ENCODE measurements around the gene OPCML.

The OPCML gene

GRCh38 chr11:132653237-132653636, 879.1 kb downstream of the OPCML start:
- no peak for TF ChIP-seq CTCF (IDR thresholded peaks at IDR 0.05; ENCODE audit: low read length)
- TF ChIP-seq EZH2 (IDR thresholded peaks at IDR 0.05; ENCODE audit: borderline replicate concordance, low read length), result no peak
- H3K27me3 ChIP-seq (ENCODE audit: insufficient read depth, low read length), result no peaks in the 10 kb centered on the region

GRCh38 chr11:132650969-132651720, 881.2 kb downstream of the OPCML start:
- Histone ChIP-seq H3K4me1 (ENCODE audit: insufficient read depth, low read length, severe bottlenecking) (no peaks in the 10 kb centered on the region), H4K20me1 (ENCODE audit: insufficient read depth, low read length) (no peaks in the 10 kb centered on the region), H3K9me3 (ENCODE audit: low read length) (no peaks in the 10 kb centered on the region), H3K9me2 (ENCODE audit: low read depth, low read length) (no peaks in the 10 kb centered on the region), H3K4me3 (ENCODE audit: low read depth, low read length, poor library complexity, severe bottlenecking) (no peak overlapping the region), H3K36me3 (ENCODE audit: insufficient read depth, low read length) (no peaks in the 10 kb centered on the region), H3K9ac (ENCODE audit: low read length) (no peak overlapping the region), H2AFZ (ENCODE audit: low read length) (no peak overlapping the region), H3K27ac (ENCODE audit: low read depth, low read length, poor library complexity, severe bottlenecking) (no peak overlapping the region), H3K27me3 (ENCODE audit: insufficient read depth, low read length) (no peaks in the 10 kb centered on the region), H3K79me2 (ENCODE audit: insufficient read depth, low read length) (no peaks in the 10 kb centered on the region), H3F3A (ENCODE audit: insufficient read depth, low read length) (no peaks in the 10 kb centered on the region), H3K4me2 (ENCODE audit: low read length) (no peak overlapping the region)
- TF ChIP-seq CTCF (IDR thresholded peaks at IDR 0.05; ENCODE audit: low read length) (no peak), EZH2 (IDR thresholded peaks at IDR 0.05; ENCODE audit: borderline replicate concordance, low read length) (no peak)

More at GRCh38 chr11:132653237-132653636, 879.1 kb downstream of the OPCML start:
- Histone ChIP-seq H4K20me1 (ENCODE audit: insufficient read depth, low read length) (no peaks in the 10 kb centered on the region), H3K4me3 (ENCODE audit: low read depth, low read length, poor library complexity, severe bottlenecking) (no peak overlapping the region), H3K9me2 (ENCODE audit: low read depth, low read length) (no peaks in the 10 kb centered on the region), H3K36me3 (ENCODE audit: insufficient read depth, low read length) (no peaks in the 10 kb centered on the region), H3K27ac (ENCODE audit: low read depth, low read length, poor library complexity, severe bottlenecking) (no peak overlapping the region), H3K4me1 (ENCODE audit: insufficient read depth, low read length, severe bottlenecking) (no peaks in the 10 kb centered on the region), H3F3A (ENCODE audit: insufficient read depth, low read length) (no peaks in the 10 kb centered on the region), H3K9me3 (ENCODE audit: low read length) (no peaks in the 10 kb centered on the region), H2AFZ (ENCODE audit: low read length) (no peak overlapping the region), H3K9ac (ENCODE audit: low read length) (no peak overlapping the region), H3K79me2 (ENCODE audit: insufficient read depth, low read length) (no peaks in the 10 kb centered on the region), H3K4me2 (ENCODE audit: low read length) (no peak overlapping the region)

- Histone ChIP-seq H3K79me2 (ENCODE audit: insufficient read depth, low read length) (no peaks in the 10 kb centered on the region), H3K4me1 (ENCODE audit: insufficient read depth, low read length, severe bottlenecking) (no peaks in the 10 kb centered on the region), H3K9me2 (ENCODE audit: low read depth, low read length) (no peaks in the 10 kb centered on the region), H3K36me3 (ENCODE audit: insufficient read depth, low read length) (no peaks in the 10 kb centered on the region), H3F3A (ENCODE audit: insufficient read depth, low read length) (no peaks in the 10 kb centered on the region), H3K4me3 (ENCODE audit: low read depth, low read length, poor library complexity, severe bottlenecking) (no peak overlapping the region), H3K4me2 (ENCODE audit: low read length) (no peak overlapping the region), H3K9ac (ENCODE audit: low read length) (no peak overlapping the region), H3K27me3 (ENCODE audit: insufficient read depth, low read length) (no peaks in the 10 kb centered on the region), H2AFZ (ENCODE audit: low read length) (no peak overlapping the region), H3K9me3 (ENCODE audit: low read length) (no peaks in the 10 kb centered on the region), H4K20me1 (ENCODE audit: insufficient read depth, low read length) (no peaks in the 10 kb centered on the region), H3K27ac (ENCODE audit: low read depth, low read length, poor library complexity, severe bottlenecking) (no peak overlapping the region)
- TF ChIP-seq EZH2 (IDR thresholded peaks at IDR 0.05; ENCODE audit: borderline replicate concordance, low read length) (no peak), CTCF (IDR thresholded peaks at IDR 0.05; ENCODE audit: low read length) (no peak)
Measured at GRCh38 chr11:132649277-132649676, 883.0 kb downstream of the OPCML start.

Measured in OCI-LY1 (cell line).